K562 (cell line): Measurements from ENCODE around the gene APP.

Experiments used
- CBX5 ChIP-seq: IDR thresholded peaks from 2 replicates; pipeline ENCODE4 v1.6.1; 2014; ENCODE audit warnings: low read depth, borderline replicate concordance
- CC2D1A ChIP-seq: fragments of 450-650 bp; IDR thresholded peaks from 2 replicates; pipeline ENCODE4 v1.6.1; 2017; ENCODE audit warnings: mild to moderate bottlenecking
- CTCF ChIP-seq, 3 experiments: IDR thresholded peaks in 2 of 3; conservative IDR thresholded peaks in 1 of 3; 2 replicates each; pipeline ENCODE4 v1.5.1; 2011 to 2012; ENCODE audit warnings: low read length in 3 of 3, mild to moderate bottlenecking in 3 of 3, control low read depth in 2 of 3, improper control_type of control experiment in 1 of 3, inconsistent platforms in 1 of 3, low read depth in 1 of 3, mixed read lengths in 1 of 3, moderate library complexity in 1 of 3; ENCODE audit not compliant: insufficient read depth in 2 of 3
- KLF1 ChIP-seq: fragments of 450-650 bp; IDR thresholded peaks from 2 replicates; pipeline ENCODE4 v1.6.1; 2016; ENCODE audit warnings: missing genetic modification characterization, missing compliant biosample characterization
- RFX5 ChIP-seq: IDR thresholded peaks from 2 replicates; pipeline ENCODE4 v1.6.1; 2011; ENCODE audit warnings: low read depth, mild to moderate bottlenecking, improper control_type of control experiment, low read length
- SMC3 ChIP-seq: conservative IDR thresholded peaks from 2 replicates; pipeline ENCODE4 v1.6.1; 2011; ENCODE audit warnings: low read depth, low read length, improper control_type of control experiment; ENCODE audit not compliant: insufficient read depth
- VEZF1 ChIP-seq: fragments of 200-800 bp; sonication (Bioruptor generic); IDR thresholded peaks from 2 replicates; pipeline ENCODE4 v1.6.1; 2017; ENCODE audit warnings: missing genetic modification characterization, missing compliant biosample characterization
- ZBTB11 ChIP-seq, 3 experiments: fragments of 200-800 bp in 1 of 3; fragments of 250-450 bp in 1 of 3; fragments of 450-650 bp in 1 of 3; sonication (Bioruptor Pico) in 1 of 3; sonication (Bioruptor generic) in 1 of 3; formaldehyde crosslinking in 1 of 3; IDR thresholded peaks; 2 replicates each; pipeline versions ENCODE4 v1.6.1 to v1.8.0; 2016 to 2022; ENCODE audit warnings: mild to moderate bottlenecking in 2 of 3, missing genetic modification characterization in 2 of 3, missing compliant biosample characterization in 1 of 3, moderate library complexity in 1 of 3
- ZBTB43 ChIP-seq: sonication (generic); formaldehyde crosslinking; IDR thresholded peaks from 2 replicates; pipeline ENCODE4 v1.8.0; 2023; ENCODE audit warnings: mild to moderate bottlenecking, missing genetic modification reagents
- ZHX1 ChIP-seq: fragments of 150-350 bp; conservative IDR thresholded peaks from 2 replicates; pipeline ENCODE4 v1.6.1; 2014; ENCODE audit warnings: low read length
- ZNF318 ChIP-seq, 2 experiments: fragments of 450-650 bp; IDR thresholded peaks; 2 replicates each; pipeline ENCODE4 v1.6.1; 2016; ENCODE audit warnings: mild to moderate bottlenecking in 2 of 2, borderline replicate concordance in 1 of 2, low read depth in 1 of 2, moderate library complexity in 1 of 2

GRCh38 chr21:25997788-25998611, 172.6 kb downstream of the APP start:
- TF ChIP-seq SMC3: no peak
- TF ChIP-seq ZHX1: no peak
- TF ChIP-seq VEZF1: no peak
- no peak for TF ChIP-seq CC2D1A
- TF ChIP-seq KLF1: no peak
- TF ChIP-seq CTCF (IDR thresholded peaks at IDR 0.05 in 2 of 3, conservative IDR thresholded peaks at IDR 0.05 in 1 of 3; ENCODE audit: insufficient read depth in 2 of 3, low read depth in 1 of 3, low read length in 3 of 3): no peak
- TF ChIP-seq ZNF318 (IDR thresholded peaks at IDR 0.05; ENCODE audit: borderline replicate concordance in 1 of 2, low read depth in 1 of 2): no peak
- TF ChIP-seq ZBTB43 (CRISPR knock-in tag): no peak
- TF ChIP-seq ZBTB11 (CRISPR knock-in tag; IDR thresholded peaks at IDR 0.05): no peak
- TF ChIP-seq RFX5: no peak
- no peak for TF ChIP-seq CBX5
